GM21390 (cell line): ENCODE results near the gene NEU1.

Experiments
- ATAC-seq: cut with Tn5 transposase; IDR thresholded peaks from one replicate; pipeline ENCODE4 v1.9.1; 2021; ENCODE audit not compliant: unreplicated experiment

Gene NEU1

GRCh38 chr6:31896856-31897611 lies 34.4 kb upstream of the NEU1 start:
- ATAC-seq = no peak

GRCh38 chr6:31896493-31896855 lies 33.9 kb upstream of the NEU1 start:
- no peak for ATAC-seq

GRCh38 chr6:31892821-31893220 lies 30.2 kb upstream of the NEU1 start:
- ATAC-seq = no peak

- ATAC-seq = no peak
Observed at GRCh38 chr6:31889331-31889972, 26.8 kb upstream of the NEU1 start.

- ATAC-seq = no peak
Observed at GRCh38 chr6:31888276-31889258, 25.9 kb upstream of the NEU1 start.

GRCh38 chr6:31887173-31888007 lies 24.8 kb upstream of the NEU1 start:
- ATAC-seq = no peak

GRCh38 chr6:31886541-31886991 lies 23.9 kb upstream of the NEU1 start:
- no peak for ATAC-seq

GRCh38 chr6:31884528-31885035 lies 22.0 kb upstream of the NEU1 start:
- no peak for ATAC-seq

GRCh38 chr6:31883676-31884075 lies 21.1 kb upstream of the NEU1 start:
- ATAC-seq = no peak

- no peak for ATAC-seq
Observed at GRCh38 chr6:31882344-31882743, 19.7 kb upstream of the NEU1 start.

- no peak for ATAC-seq
Observed at GRCh38 chr6:31881136-31881859, 18.7 kb upstream of the NEU1 start.

GRCh38 chr6:31880616-31881015 lies 18.0 kb upstream of the NEU1 start:
- no peak for ATAC-seq

GRCh38 chr6:31879901-31880300 lies 17.3 kb upstream of the NEU1 start:
- ATAC-seq = no peak

GRCh38 chr6:31879143-31879542 lies 16.5 kb upstream of the NEU1 start:
- no peak for ATAC-seq

GRCh38 chr6:31878726-31879125 lies 16.1 kb upstream of the NEU1 start, which contains the start of gene SLC44A4:
TSS of gene SLC44A4 (minus strand) at chr6:31878997. CDS start at chr6:31878980, 17 bp downstream.
- ATAC-seq = no peak

- no peak for ATAC-seq
Observed at GRCh38 chr6:31878222-31878621, 15.6 kb upstream of the NEU1 start.

GRCh38 chr6:31877651-31878161 lies 15.1 kb upstream of the NEU1 start:
- ATAC-seq = no peak

- no peak for ATAC-seq
Observed at GRCh38 chr6:31877125-31877650, 14.6 kb upstream of the NEU1 start.

- no peak for ATAC-seq
Observed at GRCh38 chr6:31876357-31876756, 13.7 kb upstream of the NEU1 start.
